ENCODE measurements around the gene ZNF185.

The ZNF185 gene

DNA sequence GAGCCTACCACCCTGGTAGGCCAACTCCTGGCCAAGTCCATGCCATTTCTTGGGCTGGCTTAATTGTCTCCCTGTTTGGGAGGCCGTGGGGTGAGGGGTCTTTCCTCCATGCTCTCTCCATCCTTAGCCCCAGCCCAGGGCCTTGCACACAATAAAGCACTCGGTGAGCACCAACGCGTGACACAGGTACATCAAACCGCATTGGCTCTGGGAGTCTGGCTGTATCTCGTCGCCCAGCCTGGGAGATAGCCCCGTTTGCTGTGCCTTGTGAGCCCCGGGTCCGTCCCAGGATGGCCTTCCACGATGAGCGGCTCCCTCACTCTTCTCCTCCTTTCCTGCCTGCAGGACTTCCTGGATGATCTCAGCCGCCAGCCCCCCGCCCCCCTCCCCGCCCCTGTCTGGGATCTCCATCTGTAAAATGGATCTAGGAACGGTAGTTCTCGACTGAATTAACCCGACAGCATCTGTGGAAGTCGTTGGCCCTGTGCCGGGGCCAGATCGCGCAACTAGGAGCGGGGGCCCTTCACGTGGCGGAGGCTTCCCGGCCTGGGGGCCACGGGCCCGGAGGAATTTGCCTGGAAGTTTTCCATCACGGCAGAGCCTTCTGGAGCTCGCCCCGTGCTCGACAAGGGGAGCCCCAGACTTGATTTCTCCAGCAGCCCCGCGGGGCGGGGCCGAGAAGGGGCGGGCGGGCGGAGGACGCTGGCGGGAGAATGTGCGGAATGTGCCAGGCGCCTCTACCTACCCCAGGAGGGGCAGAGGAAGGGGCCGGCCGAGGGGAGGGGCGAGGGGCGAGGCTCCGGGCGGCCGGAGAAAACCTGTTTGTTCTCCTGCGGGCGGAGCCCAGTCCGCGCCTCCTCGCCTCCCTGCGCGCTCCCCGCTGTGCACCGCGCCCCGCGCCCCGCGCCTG lies at the start of gene ZNF185:
TSS of gene ZNF185 (plus strand) at position 846 of the 910 bp plus-strand sequence. CDS start 16,423 bp downstream, outside the sequence.
- DNase-seq (ENCODE audit: insufficient read length, low spot score) (peak; percentile 61), FAIRE-seq (no peak)

GRCh38 chrX:152850465-152850864 lies 47.4 kb upstream of the ZNF185 start:
- no peak for FAIRE-seq
- no peak for DNase-seq (ENCODE audit: insufficient read length, low spot score)

GRCh38 chrX:152853986-152854385 lies 43.9 kb upstream of the ZNF185 start:
- DNase-seq (ENCODE audit: insufficient read length, low spot score) (no peak), FAIRE-seq (no peak)

DNA sequence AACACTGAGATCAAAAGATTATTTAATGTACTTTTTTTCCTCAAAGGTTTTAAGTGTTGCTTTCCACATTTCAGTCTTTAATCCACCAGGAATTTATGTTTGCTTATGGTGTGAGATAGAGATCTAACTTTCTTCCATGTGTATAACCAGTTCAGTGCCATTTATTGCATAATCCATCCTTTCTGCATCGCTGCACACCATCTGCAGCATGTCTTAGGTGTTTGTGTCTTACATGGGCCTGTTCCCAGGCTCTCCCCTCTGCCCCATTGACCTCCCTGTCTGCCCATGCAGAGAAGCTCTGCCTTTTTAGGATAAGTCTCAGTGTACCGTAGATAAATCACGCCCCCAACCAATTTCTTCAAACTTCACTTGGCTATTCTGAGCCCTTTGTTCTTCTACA lies 36.8 kb upstream of the ZNF185 start:
- FAIRE-seq (no peak), DNase-seq (ENCODE audit: insufficient read length, low spot score) (no peak)

GRCh38 chrX:152861826-152862225 lies 36.0 kb upstream of the ZNF185 start:
- DNase-seq (ENCODE audit: insufficient read length, low spot score): no peak
- no peak for FAIRE-seq

- DNase-seq (ENCODE audit: insufficient read length, low spot score): no peak
- FAIRE-seq: no peak
These were observed 32.5 kb upstream of the ZNF185 start for GRCh38 chrX:152865232-152865920.

- FAIRE-seq: no peak
- DNase-seq (ENCODE audit: insufficient read length, low spot score): no peak
These were observed 31.5 kb upstream of the ZNF185 start for GRCh38 chrX:152866386-152866785.

GRCh38 chrX:152869972-152870371 lies 27.9 kb upstream of the ZNF185 start:
- no peak for FAIRE-seq

DNA sequence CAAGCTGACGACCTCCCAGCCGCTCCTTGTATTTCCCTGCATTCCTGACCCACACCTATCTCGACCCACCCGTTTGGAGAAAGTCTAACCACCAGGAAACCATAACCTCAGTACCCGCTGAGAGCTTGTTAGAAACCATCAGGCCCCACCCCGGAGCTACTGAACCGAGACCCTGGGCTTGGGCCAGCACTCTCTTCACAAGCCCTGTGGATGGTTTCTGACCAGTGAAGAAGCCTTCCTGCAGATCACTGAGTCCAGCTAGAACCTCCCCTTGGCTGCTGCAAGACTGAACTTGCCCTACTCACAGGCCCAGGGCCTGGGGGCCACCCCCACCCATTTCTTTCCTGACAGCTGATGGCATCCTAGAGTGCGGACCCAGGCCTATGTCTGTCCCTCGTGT lies 26.6 kb upstream of the ZNF185 start:
- no peak for FAIRE-seq
- DNase-seq (ENCODE audit: insufficient read length, low spot score): no peak

More at GRCh38 chrX:152869972-152870371, 27.9 kb upstream of the ZNF185 start:
- DNase-seq (ENCODE audit: insufficient read length, low spot score): no peak

- DNase-seq (ENCODE audit: insufficient read length, low spot score) (no peak), FAIRE-seq (no peak)
These were observed 25.3 kb upstream of the ZNF185 start for GRCh38 chrX:152872522-152872921.

GRCh38 chrX:152873361-152873760 lies 24.5 kb upstream of the ZNF185 start:
- DNase-seq (ENCODE audit: insufficient read length, low spot score) (no peak), FAIRE-seq (no peak)

DNA sequence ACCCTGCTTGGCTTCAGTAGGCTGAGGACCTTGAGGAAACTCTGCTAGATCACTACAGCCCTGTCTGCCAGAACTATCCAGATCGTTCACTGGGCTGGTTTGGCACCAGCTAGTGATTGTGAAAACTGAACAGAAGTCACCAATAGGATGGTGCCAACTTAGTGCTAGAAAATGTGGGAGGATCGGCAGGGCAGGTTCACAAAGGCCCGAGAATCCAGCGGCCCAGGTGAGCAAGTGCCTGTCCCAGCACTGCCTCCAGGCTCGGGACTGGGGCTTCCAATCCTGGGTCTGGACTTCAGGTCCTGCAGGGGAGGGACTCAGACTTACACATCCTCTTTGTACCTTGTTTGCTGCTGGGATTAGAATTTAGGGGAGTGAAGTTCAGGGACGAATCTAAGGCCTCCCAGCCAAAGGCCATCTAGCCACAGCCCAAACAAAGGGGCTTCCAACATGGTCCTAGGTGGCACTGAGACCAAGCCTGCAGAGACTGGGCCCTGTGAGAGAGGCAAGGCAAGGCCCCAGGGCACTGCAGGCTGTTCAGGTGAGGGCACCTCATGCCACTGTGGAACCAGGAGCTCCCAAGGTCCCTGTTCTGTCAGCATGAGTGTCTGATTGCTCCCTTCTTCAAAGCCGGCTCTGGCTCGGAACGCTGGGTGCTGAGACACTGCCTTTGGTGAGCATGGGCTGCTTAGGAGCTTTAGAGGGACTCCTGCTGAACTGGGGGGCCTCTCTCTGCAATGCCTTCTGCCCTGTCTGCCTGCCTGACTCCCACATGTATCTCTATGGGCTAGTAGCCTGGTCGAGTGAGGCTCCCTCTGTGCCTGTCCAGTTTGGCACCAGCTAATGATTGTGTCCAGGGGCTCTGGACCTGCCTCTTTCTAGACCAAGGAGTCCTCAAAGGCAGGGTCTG lies 20.7 kb upstream of the ZNF185 start:
- DNase-seq (ENCODE audit: insufficient read length, low spot score) (no peak), FAIRE-seq (no peak)

DNA sequence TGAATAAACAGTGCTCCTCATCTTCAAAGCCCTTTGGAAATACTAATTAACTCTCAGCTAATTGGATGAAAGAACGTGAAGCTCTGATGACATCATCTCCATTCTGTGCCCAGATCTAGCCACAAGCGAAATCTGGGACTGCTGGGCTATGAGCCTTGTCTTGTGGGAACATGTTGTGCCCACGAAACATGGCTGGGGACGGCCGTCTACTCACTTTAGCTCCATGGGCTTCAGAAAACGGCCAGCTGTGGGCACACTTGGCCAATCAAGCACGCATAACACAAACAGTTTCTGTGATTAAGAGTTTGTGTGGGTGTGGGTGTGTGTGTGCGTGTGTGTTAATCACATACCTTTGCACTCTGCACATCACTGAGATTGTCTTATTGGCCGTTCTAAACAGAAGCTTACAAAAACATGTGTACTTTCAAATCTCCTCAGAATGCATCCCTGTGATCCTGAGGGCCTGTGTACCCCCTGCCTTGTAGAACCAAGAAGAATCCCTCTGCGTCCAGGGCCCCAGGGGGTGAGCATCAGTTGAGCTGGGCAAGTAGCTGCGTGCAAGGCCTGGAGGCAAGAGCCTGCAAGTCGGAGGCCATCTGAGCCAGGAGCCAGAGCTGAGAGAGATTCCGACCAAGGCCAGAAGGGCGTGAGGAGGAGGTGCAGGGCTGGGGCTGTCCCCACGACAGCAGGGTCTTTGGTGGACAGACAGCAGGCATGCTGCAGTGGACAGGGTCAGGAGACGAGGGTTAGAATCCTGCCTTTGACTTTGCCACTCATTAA lies 18.7 kb upstream of the ZNF185 start:
- FAIRE-seq (no peak), DNase-seq (ENCODE audit: insufficient read length, low spot score) (no peak)

GRCh38 chrX:152881289-152881688 lies 16.6 kb upstream of the ZNF185 start:
- DNase-seq (ENCODE audit: insufficient read length, low spot score): no peak
- FAIRE-seq: no peak

- FAIRE-seq: no peak
- DNase-seq (ENCODE audit: insufficient read length, low spot score): no peak
These were observed 13.7 kb upstream of the ZNF185 start for GRCh38 chrX:152884171-152884570.

DNA sequence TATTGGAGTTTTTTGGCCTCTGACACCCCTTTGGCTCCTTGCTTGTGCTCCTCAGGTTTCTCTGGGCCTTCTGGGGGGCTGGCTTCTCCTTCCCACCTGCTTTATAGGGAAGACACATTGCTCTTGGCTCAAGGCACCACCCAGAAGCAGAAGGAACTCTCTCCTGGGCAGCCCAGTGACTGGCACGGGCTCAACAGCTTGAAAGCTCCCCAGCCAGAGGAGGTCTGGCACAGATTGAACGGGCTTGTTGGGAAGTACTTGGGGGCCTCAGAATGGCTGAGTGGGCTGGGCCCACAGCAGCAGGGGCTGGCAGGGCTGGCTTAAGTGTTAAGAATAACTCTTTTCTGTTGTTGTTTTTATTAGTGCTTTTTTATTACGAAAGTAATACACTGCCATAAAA lies 11.2 kb upstream of the ZNF185 start:
- no peak for FAIRE-seq
- DNase-seq (ENCODE audit: insufficient read length, low spot score): no peak

- no peak for FAIRE-seq
- no peak for DNase-seq (ENCODE audit: insufficient read length, low spot score)
These were observed 5.4 kb upstream of the ZNF185 start for GRCh38 chrX:152892499-152892898.

DNA sequence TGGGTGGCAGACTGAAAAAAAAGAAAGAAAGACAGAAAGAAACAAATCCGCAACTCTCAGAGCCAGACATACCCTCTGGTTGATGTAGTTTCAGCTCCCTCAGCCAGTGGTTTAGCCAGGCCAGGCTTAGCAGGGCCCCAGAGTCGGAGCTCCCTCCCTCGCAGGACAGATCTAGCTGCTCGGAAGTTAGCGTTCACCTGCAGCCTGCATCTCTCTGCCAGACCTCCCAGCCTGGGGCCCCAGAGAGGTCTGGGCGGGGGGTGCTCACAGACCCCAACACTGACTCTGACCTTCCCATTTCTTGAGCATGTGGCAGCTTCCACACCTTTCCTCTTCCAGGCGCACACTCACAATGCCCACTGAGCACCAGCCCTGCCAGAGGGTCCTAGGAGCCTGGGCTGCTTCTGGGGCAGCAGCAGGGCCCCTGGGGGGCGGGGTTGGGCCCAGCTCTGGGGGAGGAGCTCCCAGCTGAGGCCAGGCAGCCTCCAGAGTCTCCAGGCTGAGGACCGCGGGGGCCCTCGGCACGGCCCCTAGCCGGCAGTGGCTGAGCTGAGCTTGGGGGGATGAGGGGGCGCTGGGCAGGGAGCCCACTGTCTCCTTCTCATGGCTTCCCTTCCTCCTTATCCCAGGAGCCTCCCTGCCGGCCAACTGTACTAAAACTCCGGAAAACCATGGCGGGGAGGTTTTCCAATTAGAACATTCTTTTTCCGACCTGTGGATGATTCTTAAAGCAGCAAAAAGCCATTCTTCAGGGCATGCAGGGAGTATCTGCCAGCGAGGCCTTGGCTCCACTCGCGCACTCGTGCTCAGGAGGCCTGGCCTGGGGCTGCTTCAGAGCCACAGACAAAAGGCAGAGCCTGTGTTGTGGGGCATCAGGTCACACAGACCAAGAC lies 4.6 kb upstream of the ZNF185 start:
- DNase-seq (ENCODE audit: insufficient read length, low spot score) (no peak), FAIRE-seq (no peak)

DNA sequence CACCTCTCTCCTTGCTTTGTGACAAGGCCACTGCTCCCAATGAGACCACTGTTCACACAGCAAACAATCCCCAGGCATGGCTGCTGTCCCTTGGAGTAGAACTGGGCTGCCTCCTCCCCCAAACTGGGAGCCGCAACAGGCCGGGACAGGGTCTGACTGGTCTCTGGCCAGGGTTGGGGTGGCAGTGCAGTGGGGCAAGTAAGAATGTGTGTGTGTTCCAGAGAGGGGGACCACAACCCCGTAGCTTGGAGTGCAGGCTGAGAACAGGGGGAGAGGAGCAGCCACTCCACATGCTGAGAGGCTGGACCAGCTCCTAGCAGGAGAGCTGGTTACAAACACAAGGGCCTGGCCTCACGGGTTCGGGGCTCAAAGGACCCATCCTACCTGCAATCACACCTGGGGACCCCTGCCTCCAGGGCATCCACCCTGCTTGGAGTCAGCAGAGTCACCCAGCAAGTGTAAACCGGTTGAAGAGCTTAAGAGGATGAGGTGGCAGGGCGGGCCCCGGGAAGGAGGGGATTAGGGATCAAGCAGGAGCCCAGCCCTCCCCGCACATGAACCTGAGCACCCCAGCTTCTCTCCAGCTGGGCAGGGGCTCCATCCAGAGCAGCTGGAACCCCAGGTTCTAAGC lies 3.8 kb upstream of the ZNF185 start:
- DNase-seq (ENCODE audit: insufficient read length, low spot score) (no peak), FAIRE-seq (no peak)
